ENCODE measurements around the gene SLC6A6. TPM values are rescaled to one million over a fixed set of nuclear protein-coding genes. Genes with fewer than 3 reads are reported as not detected.

SLC6A6 gene
- total and polyA plus RNA-seq, 2 donors from 2014 or later = 7.1 to 64.0 TPM

- Histone ChIP-seq H3K4me3 (ENCODE audit: low read length in 3 of 3) (no peak overlapping the region), H3K9ac (ENCODE audit: low read length in 3 of 3) (no peak overlapping the region), H3K27me3 (ENCODE audit: control insufficient read depth, insufficient read depth, low read length) (no peaks in the 10 kb centered on the region), H3K27ac (ENCODE audit: low read depth in 2 of 2, low read length in 2 of 2) (no peak overlapping the region), H3K36me3 (ENCODE audit: control insufficient read depth in 2 of 3, insufficient read depth in 3 of 3, low read length in 3 of 3) (no peaks in the 10 kb centered on the region), H3K4me1 (ENCODE audit: control insufficient read depth in 2 of 3, insufficient read depth in 2 of 3, low read depth in 1 of 3, low read length in 3 of 3) (no peaks in the 10 kb centered on the region), H3K9me3 (ENCODE audit: control insufficient read depth in 2 of 3, insufficient read depth in 1 of 3, low read length in 3 of 3) (peaks cover 2 to 4% (median 2%) of the 10 kb centered on the region in 3 donors)
- TF ChIP-seq, protein P1, sequence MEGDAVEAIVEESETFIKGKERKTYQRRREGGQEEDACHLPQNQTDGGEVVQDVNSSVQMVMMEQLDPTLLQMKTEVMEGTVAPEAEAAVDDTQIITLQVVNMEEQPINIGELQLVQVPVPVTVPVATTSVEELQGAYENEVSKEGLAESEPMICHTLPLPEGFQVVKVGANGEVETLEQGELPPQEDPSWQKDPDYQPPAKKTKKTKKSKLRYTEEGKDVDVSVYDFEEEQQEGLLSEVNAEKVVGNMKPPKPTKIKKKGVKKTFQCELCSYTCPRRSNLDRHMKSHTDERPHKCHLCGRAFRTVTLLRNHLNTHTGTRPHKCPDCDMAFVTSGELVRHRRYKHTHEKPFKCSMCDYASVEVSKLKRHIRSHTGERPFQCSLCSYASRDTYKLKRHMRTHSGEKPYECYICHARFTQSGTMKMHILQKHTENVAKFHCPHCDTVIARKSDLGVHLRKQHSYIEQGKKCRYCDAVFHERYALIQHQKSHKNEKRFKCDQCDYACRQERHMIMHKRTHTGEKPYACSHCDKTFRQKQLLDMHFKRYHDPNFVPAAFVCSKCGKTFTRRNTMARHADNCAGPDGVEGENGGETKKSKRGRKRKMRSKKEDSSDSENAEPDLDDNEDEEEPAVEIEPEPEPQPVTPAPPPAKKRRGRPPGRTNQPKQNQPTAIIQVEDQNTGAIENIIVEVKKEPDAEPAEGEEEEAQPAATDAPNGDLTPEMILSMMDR (IDR thresholded peaks at IDR 0.05; ENCODE audit: borderline replicate concordance, extremely low read depth, insufficient read depth) = no peak
- FAIRE-seq (no peak), DNase-seq (peak in 2 of 5 donors; percentile 31 to 35)
- intact Hi-C loops (cut with DNase I) = no loop called here
These were observed 105.5 kb downstream of the SLC6A6 start for GRCh38 chr3:14507757-14508504.

DNA sequence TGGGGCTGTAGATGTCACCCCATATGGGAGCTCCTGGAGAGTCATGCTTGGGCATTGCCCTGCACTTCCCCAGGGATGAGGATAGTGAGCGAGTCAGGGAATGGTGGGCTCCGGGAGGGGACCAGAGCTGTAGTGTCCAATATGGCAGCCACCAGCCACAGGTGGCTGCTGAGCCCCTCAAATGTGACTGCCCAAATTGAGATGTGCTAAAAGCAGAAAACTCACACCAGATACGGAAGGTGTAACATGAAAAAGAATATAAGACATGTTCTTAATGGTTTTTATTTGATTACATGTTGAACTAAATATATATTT, 106.1 kb downstream of the SLC6A6 start:
- TF ChIP-seq, protein P1 (IDR thresholded peaks at IDR 0.05; ENCODE audit: borderline replicate concordance, extremely low read depth, insufficient read depth) = no peak
- no peaks in the 10 kb centered on the region for H3K4me1 ChIP-seq (ENCODE audit: control insufficient read depth in 2 of 3, insufficient read depth in 2 of 3, low read depth in 1 of 3, low read length in 3 of 3)
- H3K27me3 ChIP-seq (ENCODE audit: control insufficient read depth, insufficient read depth, low read length) = no peaks in the 10 kb centered on the region
- FAIRE-seq = no peak
- H3K36me3 ChIP-seq (ENCODE audit: control insufficient read depth in 2 of 3, insufficient read depth in 3 of 3, low read length in 3 of 3) = no peaks in the 10 kb centered on the region
- no peak overlapping the region for H3K4me3 ChIP-seq (ENCODE audit: low read length in 3 of 3)
- H3K9me3 ChIP-seq (ENCODE audit: control insufficient read depth in 2 of 3, insufficient read depth in 1 of 3, low read length in 3 of 3) = no peaks in the 10 kb centered on the region
- H3K9ac ChIP-seq (ENCODE audit: low read length in 3 of 3) = no peak overlapping the region
- intact Hi-C loops (cut with DNase I) = no loop called here
- H3K27ac ChIP-seq (ENCODE audit: low read depth in 2 of 2, low read length in 2 of 2) = no peak overlapping the region
- DNase-seq = peak in 2 of 5 donors; percentile 28 to 31

GRCh38 chr3:14508966-14509795, 106.8 kb downstream of the SLC6A6 start:
- intact Hi-C loops (cut with DNase I) = no loop called here
- H3K27ac ChIP-seq (ENCODE audit: low read depth in 2 of 2, low read length in 2 of 2) = no peak overlapping the region
- no peak overlapping the region for H3K9ac ChIP-seq (ENCODE audit: low read length in 3 of 3)
- H3K36me3 ChIP-seq (ENCODE audit: control insufficient read depth in 2 of 3, insufficient read depth in 3 of 3, low read length in 3 of 3) = no peaks in the 10 kb centered on the region
- TF ChIP-seq, protein P1 (IDR thresholded peaks at IDR 0.05; ENCODE audit: borderline replicate concordance, extremely low read depth, insufficient read depth) = peak; percentile 80
- no peaks in the 10 kb centered on the region for H3K4me1 ChIP-seq (ENCODE audit: control insufficient read depth in 2 of 3, insufficient read depth in 2 of 3, low read depth in 1 of 3, low read length in 3 of 3)
- peak; percentile 39 to 86 (median 77) for DNase-seq
- no peak for FAIRE-seq
- H3K9me3 ChIP-seq (ENCODE audit: control insufficient read depth in 2 of 3, insufficient read depth in 1 of 3, low read length in 3 of 3) = no peaks in the 10 kb centered on the region
- H3K4me3 ChIP-seq (ENCODE audit: low read length in 3 of 3) = no peak overlapping the region
- H3K27me3 ChIP-seq (ENCODE audit: control insufficient read depth, insufficient read depth, low read length) = no peaks in the 10 kb centered on the region

All from kidney (tissue), 14 donors.